Motor neuron (in vitro differentiated cells): ENCODE data around the gene HEPHL1. TPM values are rescaled to one million over a fixed set of nuclear protein-coding genes. Genes with fewer than 3 reads are reported as not detected.

Experiments used
- ATAC-seq, 8 experiments: fragments of 200-7000 bp; cut with Tn5 transposase; replicated peaks in 6 of 8; 2 replicates each; pipeline ENCODE4 v1.8.0; 2021; ENCODE audit warnings: mild to moderate bottlenecking in 8 of 8, moderate library complexity in 8 of 8
- H3K27ac ChIP-seq, 2 donors: fragments of 250-450 bp; sonication (Bioruptor Pico); 2 replicates each; pipeline ENCODE4 v1.9.0; 2021; ENCODE audit warnings: antibody characterized with exemption in 2 of 2, mild to moderate bottlenecking in 2 of 2, moderate library complexity in 1 of 2
- H3K4me1 ChIP-seq, 2 donors: fragments of 250-450 bp; sonication (Bioruptor Pico); replicated peaks in 1 of 2; 2 replicates each; pipeline ENCODE4 v1.6.1; 2021; ENCODE audit warnings: antibody characterized with exemption in 2 of 2, mild to moderate bottlenecking in 2 of 2, moderate library complexity in 1 of 2
- H3K4me3 ChIP-seq, 5 donors: fragments of 250-450 bp; sonication (Bioruptor Pico); 2 replicates each; pipeline ENCODE4 v1.9.0; 2021; ENCODE audit warnings: antibody characterized with exemption in 5 of 5, mild to moderate bottlenecking in 5 of 5, moderate library complexity in 4 of 5
- WGBS, 10 experiments: fragments of 450-650 bp; shearing (Covaris generic); methylation state at CpG; one replicate each; pipeline ENCODE4 v1.0.0; 2022; 5-methylcytosine and 5-hydroxymethylcytosine counted together
- in situ Hi-C, 9 experiments: fragments of 400-800 bp; cut with MboI; loops; one replicate each; pipeline ENCODE4 v1.15.0; 2021; ENCODE audit warnings: low sequenced_read_pairs in 9 of 9, low pct_unique_long_range_greater_than_20kb in 2 of 9; ENCODE audit not compliant: unreplicated experiment in 9 of 9
- total RNA-seq, 8 experiments: library from RNA; unstranded; fragments of 300-600 nt; gene quantifications; 2 replicates each; pipeline versions ENCODE4 v1.2.3 to v1.2.4, GENCODE V29; 2022

HEPHL1 gene
- total RNA-seq, 8 experiments from 2014 or later = under 0.01 to 0.14 (median 0.09) TPM; not detected in 2

GRCh38 chr11:94129512-94130297 lies 108.6 kb downstream of the HEPHL1 start:
- in situ Hi-C loops = loop anchor here in 1 of 9 experiments (25.0 kb wide), 1 partner anchor 217 kb away; no protein-coding TSS in a partner anchor
- ATAC-seq = no peak
- Histone ChIP-seq H3K4me3 (peak overlapping the region; percentile 60 to 89 (median 82)), H3K4me1 (peaks cover 29 to 39% of the 10 kb centered on the region in 2 donors), H3K27ac (peak overlapping the region; percentile 83 to 91)
- WGBS, 10 experiments = 0 to 59% (median 30%) methylated on average over 1 to 15 of the region's 20 CpGs; no CpG with 5 or more reads in 3 of the 10 experiments

- 7 to 93% (median 81%) methylated on average over 1 to 7 of the region's 7 CpGs; no CpG with 5 or more reads in 5 of the 10 experiments for WGBS, 10 experiments
- H3K4me1 ChIP-seq = peaks cover 31 to 39% of the 10 kb centered on the region in 2 donors
- in situ Hi-C loops = loop anchor here in 1 of 9 experiments (25.0 kb wide), 1 partner anchor 218 kb away; no protein-coding TSS in a partner anchor
- ATAC-seq = no peak
- H3K27ac ChIP-seq = no peak overlapping the region
- peak overlapping the region; percentile 60 to 89 (median 82) for H3K4me3 ChIP-seq
Measured at GRCh38 chr11:94130298-94131046, 109.3 kb downstream of the HEPHL1 start.

- WGBS, 10 experiments = 20 to 100% (median 70%) methylated on average over 1 to 3 of the region's 3 CpGs; no CpG with 5 or more reads in 5 of the 10 experiments
- Histone ChIP-seq H3K27ac (no peak overlapping the region), H3K4me3 (peak overlapping the region in 4 of 5 donors; percentile 64 to 89 (median 83)), H3K4me1 (peaks cover 31 to 39% of the 10 kb centered on the region in 2 donors)
- in situ Hi-C loops = loop anchor here in 1 of 9 experiments (25.0 kb wide), 1 partner anchor 219 kb away; no protein-coding TSS in a partner anchor
- no peak for ATAC-seq
Measured at GRCh38 chr11:94131047-94131717, 110.0 kb downstream of the HEPHL1 start.

GRCh38 chr11:94131718-94132115 lies 110.6 kb downstream of the HEPHL1 start:
- in situ Hi-C loops = loop anchor here in 1 of 9 experiments (25.0 kb wide), 1 partner anchor 219 kb away; no protein-coding TSS in a partner anchor
- H3K4me3 ChIP-seq = peak overlapping the region in 2 of 5 donors; percentile 82 to 84
- ATAC-seq = no peak
- 0 to 89% (median 82%) methylated on average over 1 of the region's 1 CpG; no CpG with 5 or more reads in 4 of the 10 experiments for WGBS, 10 experiments
- H3K4me1 ChIP-seq = peaks cover 31 to 39% of the 10 kb centered on the region in 2 donors
- no peak overlapping the region for H3K27ac ChIP-seq

GRCh38 chr11:94132152-94132558 lies 111.0 kb downstream of the HEPHL1 start:
- ATAC-seq = peak in 2 of 8 experiments; percentile 2 to 4
- peak overlapping the region in 1 of 5 donors; percentile 82 for H3K4me3 ChIP-seq
- 0 to 91% (median 80%) methylated on average over 1 to 5 of the region's 5 CpGs; no CpG with 5 or more reads in 5 of the 10 experiments for WGBS, 10 experiments
- no peak overlapping the region for H3K27ac ChIP-seq
- H3K4me1 ChIP-seq = peaks cover 27 to 38% of the 10 kb centered on the region in 2 donors
- in situ Hi-C loops = loop anchor here in 1 of 9 experiments (25.0 kb wide), 1 partner anchor 220 kb away; no protein-coding TSS in a partner anchor

GRCh38 chr11:94132823-94133408 lies 111.8 kb downstream of the HEPHL1 start:
- in situ Hi-C loops = loop anchor here in 1 of 9 experiments (25.0 kb wide), 1 partner anchor 221 kb away; no protein-coding TSS in a partner anchor
- Histone ChIP-seq H3K27ac (no peak overlapping the region), H3K4me3 (no peak overlapping the region), H3K4me1 (peaks cover 23 to 30% of the 10 kb centered on the region in 2 donors)
- 70 to 100% (median 94%) methylated on average over 1 to 3 of the region's 4 CpGs for WGBS, 10 experiments
- no peak for ATAC-seq

- peaks cover 23 to 30% of the 10 kb centered on the region in 2 donors for H3K4me1 ChIP-seq
- H3K4me3 ChIP-seq = no peak overlapping the region
- H3K27ac ChIP-seq = no peak overlapping the region
- 60 to 100% (median 81%) methylated on average over 1 to 4 of the region's 4 CpGs; no CpG with 5 or more reads in 4 of the 10 experiments for WGBS, 10 experiments
- ATAC-seq = no peak
- in situ Hi-C loops = loop anchor here in 1 of 9 experiments (25.0 kb wide), 1 partner anchor 221 kb away; no protein-coding TSS in a partner anchor
Measured at GRCh38 chr11:94133752-94134151, 112.6 kb downstream of the HEPHL1 start.

GRCh38 chr11:94134651-94135512 lies 113.7 kb downstream of the HEPHL1 start:
- no peak overlapping the region for H3K4me3 ChIP-seq
- H3K27ac ChIP-seq = no peak overlapping the region
- WGBS, 10 experiments = 0 to 100% (median 67%) methylated on average over 1 to 3 of the region's 10 CpGs; no CpG with 5 or more reads in 2 of the 10 experiments
- in situ Hi-C loops = loop anchor here in 1 of 9 experiments (25.0 kb wide), 1 partner anchor 223 kb away; no protein-coding TSS in a partner anchor
- ATAC-seq = peak in 2 of 8 experiments; percentile 39 to 40
- peaks cover 26 to 39% of the 10 kb centered on the region in 2 donors for H3K4me1 ChIP-seq

- peaks cover 20 to 32% of the 10 kb centered on the region in 2 donors for H3K4me1 ChIP-seq
- H3K4me3 ChIP-seq = no peak overlapping the region
- H3K27ac ChIP-seq = no peak overlapping the region
- ATAC-seq = peak in 5 of 8 experiments; percentile 73 to 84 (median 80)
- 20 to 100% (median 40%) methylated on average over 1 to 3 of the region's 4 CpGs; no CpG with 5 or more reads in 5 of the 10 experiments for WGBS, 10 experiments
- in situ Hi-C loops = loop anchor here in 1 of 9 experiments (25.0 kb wide), 1 partner anchor 227 kb away; no protein-coding TSS in a partner anchor
Measured at GRCh38 chr11:94139416-94139815, 118.3 kb downstream of the HEPHL1 start.

- 60 to 100% (median 87%) methylated on average over 1 to 2 of the region's 2 CpGs for WGBS, 10 experiments
- H3K4me1 ChIP-seq = peaks cover 18 to 32% of the 10 kb centered on the region in 2 donors
- in situ Hi-C loops = loop anchor here in 1 of 9 experiments (25.0 kb wide), 1 partner anchor 228 kb away; no protein-coding TSS in a partner anchor
- ATAC-seq = no peak
- no peak overlapping the region for H3K27ac ChIP-seq
- H3K4me3 ChIP-seq = no peak overlapping the region
Measured at GRCh38 chr11:94140154-94140655, 119.1 kb downstream of the HEPHL1 start.
